H9 (cell line): ENCODE measurements around the gene LRRK1. TPM values are rescaled to one million over a fixed set of nuclear protein-coding genes. Genes with fewer than 3 reads are reported as not detected.

Experiments used
- DNase-seq: peaks from one replicate; pipeline ENCODE4 v3.0.0-alpha.2; 2017
- H2AFZ ChIP-seq: one replicate; pipeline ENCODE4 v1.6.1; 2013; ENCODE audit warnings: mild to moderate bottlenecking, low read length, control low read depth, moderate library complexity
- H2AK5ac ChIP-seq: 2 replicates; pipeline ENCODE4 v1.6.1; 2013; ENCODE audit warnings: low read length, control low read depth, mixed read lengths; ENCODE audit not compliant: insufficient read length
- H2BK120ac ChIP-seq: one replicate; pipeline ENCODE4 v1.6.1; 2013; ENCODE audit warnings: low read depth, mild to moderate bottlenecking, low read length, control low read depth, inconsistent platforms; ENCODE audit not compliant: poor library complexity, severe bottlenecking
- H2BK12ac ChIP-seq: 2 replicates; pipeline ENCODE4 v1.6.1; 2013; ENCODE audit warnings: low read length, control low read depth, mixed read lengths, low read depth; ENCODE audit not compliant: insufficient read length
- H2BK15ac ChIP-seq: 2 replicates; pipeline ENCODE4 v1.6.1; 2013; ENCODE audit warnings: low read depth, low read length, control low read depth
- H2BK20ac ChIP-seq: one replicate; pipeline ENCODE4 v1.6.1; 2013; ENCODE audit warnings: low read depth, mild to moderate bottlenecking, low read length, control low read depth, inconsistent platforms; ENCODE audit not compliant: poor library complexity, severe bottlenecking
- H2BK5ac ChIP-seq: 2 replicates; pipeline ENCODE4 v1.6.1; 2013; ENCODE audit warnings: low read length, control low read depth, mixed read lengths; ENCODE audit not compliant: insufficient read length
- H3K14ac ChIP-seq: 2 replicates; pipeline ENCODE4 v1.6.1; 2013; ENCODE audit warnings: low read length, control low read depth; ENCODE audit not compliant: insufficient read depth
- H3K18ac ChIP-seq: 2 replicates; pipeline ENCODE4 v1.6.1; 2013; ENCODE audit warnings: low read depth, mild to moderate bottlenecking, mixed read lengths, low read length, control low read depth; ENCODE audit not compliant: insufficient read length
- H3K23ac ChIP-seq: 2 replicates; pipeline ENCODE4 v1.6.1; 2013; ENCODE audit warnings: low read length, control low read depth, mixed read lengths, low read depth; ENCODE audit not compliant: insufficient read length
- H3K23me2 ChIP-seq: 2 replicates; pipeline ENCODE4 v1.6.1; 2013; ENCODE audit warnings: low read depth, mild to moderate bottlenecking, mixed read lengths, low read length, control low read depth; ENCODE audit not compliant: insufficient read length, poor library complexity, severe bottlenecking
- H3K27ac ChIP-seq: 2 replicates; pipeline ENCODE4 v1.5.1; 2013; ENCODE audit warnings: low read length, control low read depth, mixed read lengths, low read depth; ENCODE audit not compliant: insufficient read length
- H3K27me3 ChIP-seq: 2 replicates; pipeline ENCODE4 v1.6.1; 2013; ENCODE audit warnings: low read length, control low read depth, inconsistent platforms; ENCODE audit not compliant: insufficient read depth
- H3K4ac ChIP-seq: 2 replicates; pipeline ENCODE4 v1.6.1; 2013; ENCODE audit warnings: low read depth, mild to moderate bottlenecking, control low read depth, inconsistent platforms, low read length, moderate library complexity
- H3K4me1 ChIP-seq: 2 replicates; pipeline ENCODE4 v1.6.1; 2013; ENCODE audit warnings: low read length, control low read depth, inconsistent platforms; ENCODE audit not compliant: insufficient read depth
- H3K4me2 ChIP-seq: 2 replicates; pipeline ENCODE4 v1.6.1; 2013; ENCODE audit warnings: low read length, control low read depth, mixed read lengths; ENCODE audit not compliant: insufficient read length, insufficient read depth
- H3K56ac ChIP-seq: 2 replicates; pipeline ENCODE4 v1.6.1; 2013; ENCODE audit warnings: low read depth, mild to moderate bottlenecking, mixed read lengths, low read length, control low read depth; ENCODE audit not compliant: insufficient read length
- H3K79me1 ChIP-seq: 2 replicates; pipeline ENCODE4 v1.6.1; 2013; ENCODE audit warnings: low read depth, mild to moderate bottlenecking, moderate library complexity, low read length, control low read depth, inconsistent platforms; ENCODE audit not compliant: insufficient read depth, poor library complexity, severe bottlenecking
- H3K79me2 ChIP-seq: 2 replicates; pipeline ENCODE4 v1.6.1; 2013; ENCODE audit warnings: low read length, control low read depth, inconsistent platforms; ENCODE audit not compliant: insufficient read depth
- H3K9ac ChIP-seq: 2 replicates; pipeline ENCODE4 v1.6.1; 2013; ENCODE audit warnings: low read length, control low read depth, mixed read lengths; ENCODE audit not compliant: insufficient read length; ENCODE audit errors: extremely low read depth
- H3K9me3 ChIP-seq: one replicate; pipeline ENCODE4 v1.6.1; 2013; ENCODE audit warnings: low read depth, low read length, inconsistent platforms; ENCODE audit not compliant: control insufficient read depth
- H3T11ph ChIP-seq: one replicate; pipeline ENCODE4 v1.6.1; 2013; ENCODE audit warnings: mild to moderate bottlenecking, low read length, control low read depth, inconsistent platforms
- H4K20me1 ChIP-seq: one replicate; pipeline ENCODE4 v1.6.1; 2013; ENCODE audit not compliant: control insufficient read depth, insufficient read length, insufficient read depth
- H4K5ac ChIP-seq: 2 replicates; pipeline ENCODE4 v1.6.1; 2013; ENCODE audit warnings: low read depth, mild to moderate bottlenecking, mixed read lengths, low read length, control low read depth; ENCODE audit not compliant: insufficient read length
- H4K8ac ChIP-seq: replicated peaks from 2 replicates; pipeline ENCODE4 v1.6.1; 2013; ENCODE audit warnings: low read length, control low read depth, mixed read lengths, low read depth; ENCODE audit not compliant: insufficient read length
- H4K91ac ChIP-seq: 2 replicates; pipeline ENCODE4 v1.6.1; 2013; ENCODE audit warnings: low read depth, mild to moderate bottlenecking, moderate library complexity, mixed read lengths, low read length, control low read depth; ENCODE audit not compliant: insufficient read length
- H3K27ac Mint-ChIP-seq, 3 experiments: 2 replicates in 2 of 3; 3 replicates in 1 of 3; pipeline ENCODE4 v1.8.0; 2020 to 2021; ENCODE audit warnings: mixed read lengths in 3 of 3, mild to moderate bottlenecking in 1 of 3, moderate library complexity in 1 of 3
- H3K27me3 Mint-ChIP-seq: 2 replicates; pipeline ENCODE4 v1.8.0; 2021; ENCODE audit warnings: low read depth, mild to moderate bottlenecking, moderate library complexity, mixed read lengths
- H3K36me3 Mint-ChIP-seq, 3 experiments: 2 replicates in 2 of 3; 3 replicates in 1 of 3; pipeline ENCODE4 v1.8.0; 2020 to 2021; ENCODE audit warnings: low read depth in 3 of 3, mixed read lengths in 3 of 3; ENCODE audit not compliant: insufficient read depth in 1 of 3
- H3K4me1 Mint-ChIP-seq, 2 experiments: 2 replicates each; pipeline ENCODE4 v1.8.0; 2020; ENCODE audit warnings: mixed read lengths in 2 of 2
- H3K4me3 Mint-ChIP-seq, 2 experiments: 2 replicates in 1 of 2; 3 replicates in 1 of 2; pipeline ENCODE4 v1.8.0; 2020 to 2021; ENCODE audit warnings: mild to moderate bottlenecking in 2 of 2, mixed read lengths in 2 of 2, moderate library complexity in 1 of 2
- H3K9me3 Mint-ChIP-seq, 2 experiments: 2 replicates in 1 of 2; 3 replicates in 1 of 2; pipeline ENCODE4 v1.8.0; 2020; ENCODE audit warnings: mild to moderate bottlenecking in 2 of 2, mixed read lengths in 2 of 2, moderate library complexity in 1 of 2
- WGBS: extraction: QIAGEN DNeasy Blood & Tissue Kit; methylation state at CpG from one replicate; pipeline ENCODE4 v1.1.7; 2013; ENCODE audit warnings: missing lambda C conversion rate, low lambda C conversion rate, mixed read lengths; ENCODE audit not compliant: insufficient read length; ENCODE audit errors: extremely low coverage; 5-methylcytosine and 5-hydroxymethylcytosine counted together
- total RNA-seq: library from RNA; stranded (reverse); gene quantifications from 2 replicates; pipeline ENCODE4 v1.2.1, GENCODE V29; 2021
- TF ChIP-seq, protein P1 (sequence below): fragments of 200-600 bp; sonication (generic); conservative IDR thresholded peaks from 3 replicates; pipeline ENCODE4 v1.8.0; 2021; ENCODE audit warnings: antibody characterized with exemption, mild to moderate bottlenecking

Gene LRRK1
- total RNA-seq, 1 experiment from 2014 or later, result 4.0 TPM

DNA sequence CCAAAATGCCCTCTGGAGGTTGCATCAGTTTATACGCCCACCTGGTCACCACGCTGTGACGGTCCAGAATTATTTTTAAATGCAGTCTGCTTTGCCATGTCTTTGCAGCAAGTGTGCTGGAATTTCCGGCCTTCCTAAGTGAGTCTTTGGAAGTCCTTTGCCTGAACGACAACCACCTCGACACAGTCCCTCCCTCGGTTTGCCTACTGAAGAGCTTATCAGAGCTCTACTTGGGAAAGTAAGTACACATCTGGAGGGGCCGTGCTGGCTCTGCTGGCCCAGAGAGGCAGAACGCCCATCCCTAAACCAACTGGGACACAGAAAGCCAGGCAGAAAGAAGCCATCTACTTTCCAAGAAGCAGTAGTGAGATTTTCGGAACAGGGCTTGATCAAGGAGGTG is 101.8 kb downstream of the LRRK1 start:
- H3K56ac ChIP-seq, result no peak overlapping the region
- H3K4ac ChIP-seq, result no peak overlapping the region
- TF ChIP-seq, protein P1, sequence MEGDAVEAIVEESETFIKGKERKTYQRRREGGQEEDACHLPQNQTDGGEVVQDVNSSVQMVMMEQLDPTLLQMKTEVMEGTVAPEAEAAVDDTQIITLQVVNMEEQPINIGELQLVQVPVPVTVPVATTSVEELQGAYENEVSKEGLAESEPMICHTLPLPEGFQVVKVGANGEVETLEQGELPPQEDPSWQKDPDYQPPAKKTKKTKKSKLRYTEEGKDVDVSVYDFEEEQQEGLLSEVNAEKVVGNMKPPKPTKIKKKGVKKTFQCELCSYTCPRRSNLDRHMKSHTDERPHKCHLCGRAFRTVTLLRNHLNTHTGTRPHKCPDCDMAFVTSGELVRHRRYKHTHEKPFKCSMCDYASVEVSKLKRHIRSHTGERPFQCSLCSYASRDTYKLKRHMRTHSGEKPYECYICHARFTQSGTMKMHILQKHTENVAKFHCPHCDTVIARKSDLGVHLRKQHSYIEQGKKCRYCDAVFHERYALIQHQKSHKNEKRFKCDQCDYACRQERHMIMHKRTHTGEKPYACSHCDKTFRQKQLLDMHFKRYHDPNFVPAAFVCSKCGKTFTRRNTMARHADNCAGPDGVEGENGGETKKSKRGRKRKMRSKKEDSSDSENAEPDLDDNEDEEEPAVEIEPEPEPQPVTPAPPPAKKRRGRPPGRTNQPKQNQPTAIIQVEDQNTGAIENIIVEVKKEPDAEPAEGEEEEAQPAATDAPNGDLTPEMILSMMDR, result no peak; the same call in 2 of the 3 replicates
- no peak overlapping the region for H2BK5ac ChIP-seq
- peaks cover 2% of the 10 kb centered on the region; the same call in 1 of the 2 replicates for H3K4me1 ChIP-seq
- Mint-ChIP-seq H3K27me3 (peaks cover 2% of the 10 kb centered on the region), H3K36me3 (peaks cover 0 to 6% (median 0%) of the 10 kb centered on the region in 3 experiments; a peak in 3 of 7 replicates), H3K27ac (no peak overlapping the region), H3K4me3 (no peak overlapping the region), H3K9me3 (peaks cover 0 to 7% of the 10 kb centered on the region in 2 experiments; a peak in 2 of 5 replicates), H3K4me1 (peaks cover 11 to 24% of the 10 kb centered on the region in 2 experiments)
- no peak overlapping the region for H4K91ac ChIP-seq
- no peaks in the 10 kb centered on the region for H3K79me1 ChIP-seq
- no peaks in the 10 kb centered on the region for H3K23me2 ChIP-seq
- H2BK20ac ChIP-seq, result no peak overlapping the region
- no peak overlapping the region for H2BK12ac ChIP-seq
- no peaks in the 10 kb centered on the region for H4K20me1 ChIP-seq
- H4K8ac ChIP-seq, result no peak overlapping the region
- no peak overlapping the region for H3K4me2 ChIP-seq
- no peak overlapping the region for H2AK5ac ChIP-seq
- DNase-seq, result peak; percentile 24
- no peak overlapping the region for H2BK120ac ChIP-seq
- H3K14ac ChIP-seq, result no peak overlapping the region
- H3K18ac ChIP-seq, result no peak overlapping the region
- no peaks in the 10 kb centered on the region for H3K79me2 ChIP-seq
- no CpG with 5 or more reads among the region's 10 CpGs for WGBS
- H3K9ac ChIP-seq, result no peak overlapping the region
- no peak overlapping the region for H3K27ac ChIP-seq
- H3T11ph ChIP-seq, result no peak overlapping the region
- H3K27me3 ChIP-seq, result no peaks in the 10 kb centered on the region
- H2AFZ ChIP-seq, result no peak overlapping the region
- no peak overlapping the region for H2BK15ac ChIP-seq
- no peak overlapping the region for H3K23ac ChIP-seq
- no peak overlapping the region for H4K5ac ChIP-seq
- H3K9me3 ChIP-seq, result no peaks in the 10 kb centered on the region
